Stimulated activated CD8-positive, alpha-beta memory T cell treated with anti-CD3 and anti-CD28 coated beads, Interleukin-4, amount 100 ng/mL, for 4 hours (primary cell): Measurements from ENCODE around the gene TAAR9.

Experiments
- DNase-seq, 2 donors: peaks; one replicate each; pipeline ENCODE4 v3.0.0-alpha.2; 2020; ENCODE audit warnings: low read depth in 2 of 2, low spot score in 1 of 2

Gene TAAR9

DNA sequence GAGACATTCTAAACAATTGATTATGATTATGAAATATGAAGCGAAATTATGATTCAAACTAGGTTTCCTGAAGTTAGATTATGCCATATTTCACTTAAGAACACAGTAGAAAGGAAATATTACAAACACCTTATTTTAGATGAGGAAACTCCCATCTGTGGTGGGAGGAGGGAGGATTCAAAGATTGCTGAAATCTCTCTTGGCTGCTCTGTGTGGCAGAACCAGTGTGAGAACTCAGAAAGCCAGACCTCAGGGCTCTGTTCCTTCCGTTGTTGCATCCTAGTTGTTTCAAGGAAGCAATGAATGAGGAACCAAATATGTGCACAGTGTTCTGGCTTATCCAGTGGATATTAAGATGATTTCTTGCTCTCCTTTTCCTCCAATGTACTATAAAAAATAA lies 49.3 kb downstream of the TAAR9 start:
- DNase-seq: no peak
